Measurements from ENCODE around the gene IL23R. TPM values are rescaled to one million over a fixed set of nuclear protein-coding genes. Genes with fewer than 3 reads are reported as not detected.

Gene IL23R
- polyA plus RNA-seq, 1 of the 3 experiments (the other 2 are of a cell fraction): not detected

- TF ChIP-seq IRF3 (IDR thresholded peaks at IDR 0.05; ENCODE audit: low read depth, low read length) (no peak), MXI1 (IDR thresholded peaks at IDR 0.05; ENCODE audit: low read depth, low read length) (no peak), MAX (IDR thresholded peaks at IDR 0.05; ENCODE audit: low read depth) (no peak), EZH2phosphoT487 (IDR thresholded peaks at IDR 0.05; ENCODE audit: borderline replicate concordance, low read depth) (no peak), JUND (IDR thresholded peaks at IDR 0.05) (no peak), SMC3 (IDR thresholded peaks at IDR 0.05; ENCODE audit: low read depth, low read length) (no peak), POLR2AphosphoS5 (IDR thresholded peaks at IDR 0.05; ENCODE audit: low read depth, low read length) (no peak), RFX5 (IDR thresholded peaks at IDR 0.05; ENCODE audit: low read length) (no peak), RXRA (IDR thresholded peaks at IDR 0.05; ENCODE audit: borderline replicate concordance, low read depth) (no peak), GATA2 (CRISPR knock-in tag; IDR thresholded peaks at IDR 0.05) (no peak), MEF2A (IDR thresholded peaks at IDR 0.05; ENCODE audit: borderline replicate concordance, low read depth) (no peak), TEAD4 (IDR thresholded peaks at IDR 0.05; ENCODE audit: borderline replicate concordance, insufficient read depth) (no peak), RCOR1 (IDR thresholded peaks at IDR 0.05; ENCODE audit: low read length) (no peak), SIN3A (IDR thresholded peaks at IDR 0.05; ENCODE audit: borderline replicate concordance, low read depth, low read length) (no peak), FOXM1 (IDR thresholded peaks at IDR 0.05; ENCODE audit: low read depth) (no peak), YY1 (IDR thresholded peaks at IDR 0.05; ENCODE audit: low read depth) (no peak), TAF1 (IDR thresholded peaks at IDR 0.05; ENCODE audit: borderline replicate concordance, low read depth, low read length) (no peak), CTCF (IDR thresholded peaks at IDR 0.05) (no peak), EP300 (IDR thresholded peaks at IDR 0.05; ENCODE audit: borderline replicate concordance in 1 of 2, low read depth in 1 of 2, low read length in 1 of 2) (no peak)
- TF ChIP-seq, protein P1, sequence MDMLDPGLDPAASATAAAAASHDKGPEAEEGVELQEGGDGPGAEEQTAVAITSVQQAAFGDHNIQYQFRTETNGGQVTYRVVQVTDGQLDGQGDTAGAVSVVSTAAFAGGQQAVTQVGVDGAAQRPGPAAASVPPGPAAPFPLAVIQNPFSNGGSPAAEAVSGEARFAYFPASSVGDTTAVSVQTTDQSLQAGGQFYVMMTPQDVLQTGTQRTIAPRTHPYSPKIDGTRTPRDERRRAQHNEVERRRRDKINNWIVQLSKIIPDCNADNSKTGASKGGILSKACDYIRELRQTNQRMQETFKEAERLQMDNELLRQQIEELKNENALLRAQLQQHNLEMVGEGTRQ (IDR thresholded peaks at IDR 0.05; ENCODE audit: borderline replicate concordance, low read depth, low read length): no peak
- no peak for DNase-seq
- H3K9me3 ChIP-seq: no peaks in the 10 kb centered on the region
- ChIA-PET POLR2A (no interaction called here), CTCF (interaction anchor here (0.7 to 2.9 kb wide), 3 partner anchors 16 to 272 kb away, joined by 3 to 23 read pairs (median 8); no protein-coding TSS in a partner anchor)
- H3K9ac ChIP-seq: no peak overlapping the region
- H3K4me1 ChIP-seq (ENCODE audit: control insufficient read depth in 1 of 2, insufficient read depth in 2 of 2, low read depth in 1 of 2, low read length in 1 of 2): no peaks in the 10 kb centered on the region
- no peak overlapping the region for H3K4me2 ChIP-seq
- H3K9me2 ChIP-seq: no peaks in the 10 kb centered on the region
- no peaks in the 10 kb centered on the region for H3F3A ChIP-seq (replicated peaks; ENCODE audit: insufficient read depth)
- H3K27ac ChIP-seq (ENCODE audit: low read depth in 2 of 2, low read length in 1 of 2): no peak overlapping the region
- no peaks in the 10 kb centered on the region for H3K27me3 ChIP-seq (ENCODE audit: insufficient read depth)
- no peaks in the 10 kb centered on the region for H3K79me2 ChIP-seq (ENCODE audit: insufficient read depth)
- no peaks in the 10 kb centered on the region for H4K20me1 ChIP-seq (ENCODE audit: insufficient read depth)
- H3K36me3 ChIP-seq (replicated peaks in 1 of 2; ENCODE audit: control insufficient read depth in 1 of 2, insufficient read depth in 2 of 2, low read length in 1 of 2): no peaks in the 10 kb centered on the region
- H3K4me3 ChIP-seq (ENCODE audit: low read depth in 2 of 2, low read length in 1 of 2): no peak overlapping the region
- H2AFZ ChIP-seq (ENCODE audit: low read depth): no peak overlapping the region
Measured at GRCh38 chr1:67228791-67229190, 62.5 kb downstream of the IL23R start.

Measured in SK-N-SH (cell line).